ENCODE results near the gene HIGD2A.
A peak's percentile ranks its signal among the peaks of the same experiment; 100 is the strongest.

HIGD2A gene

GRCh38 chr5:176361437-176362232, 26.9 kb upstream of the HIGD2A start, which contains the start of gene KIAA1191:
Gene KIAA1191, minus strand, starts transcription at chr5:176361764. Its CDS starts 2,256 bp downstream, at chr5:176359508.
- peak; percentile 18 for TF ChIP-seq CTCF (IDR thresholded peaks at IDR 0.05; ENCODE audit: low read depth, low read length)
- peak; percentile 88 to 91 for DNase-seq (ENCODE audit: low read depth in 2 of 2)
- peak within 1 kb of the TSS; percentile 96 to 98 for H3K4me3 ChIP-seq (replicated peaks in 1 of 2; ENCODE audit: low read depth in 2 of 2, low read length in 2 of 2)

- H3K4me3 ChIP-seq (replicated peaks in 1 of 2; ENCODE audit: low read depth in 2 of 2, low read length in 2 of 2): peak overlapping the region; percentile 96 to 98
- DNase-seq (ENCODE audit: low read depth in 2 of 2): no peak
Measured at GRCh38 chr5:176362233-176362490, 26.4 kb upstream of the HIGD2A start.

GRCh38 chr5:176364765-176365350, 23.7 kb upstream of the HIGD2A start:
- no peak for TF ChIP-seq CTCF (IDR thresholded peaks at IDR 0.05; ENCODE audit: low read depth, low read length)
- peak overlapping the region; percentile 58 to 65 for H3K4me3 ChIP-seq (replicated peaks in 1 of 2; ENCODE audit: low read depth in 2 of 2, low read length in 2 of 2)
- DNase-seq (ENCODE audit: low read depth in 2 of 2): no peak

More at GRCh38 chr5:176362233-176362490, 26.4 kb upstream of the HIGD2A start:
- TF ChIP-seq CTCF (IDR thresholded peaks at IDR 0.05; ENCODE audit: low read depth, low read length): no peak

- H3K4me3 ChIP-seq (replicated peaks in 1 of 2; ENCODE audit: low read depth in 2 of 2, low read length in 2 of 2): peak within 1 kb of the TSS; percentile 58 to 65
- no peak for TF ChIP-seq CTCF (IDR thresholded peaks at IDR 0.05; ENCODE audit: low read depth, low read length)
- peak; percentile 50 to 54 for DNase-seq (ENCODE audit: low read depth in 2 of 2)
Measured at GRCh38 chr5:176365351-176366231, 23.0 kb upstream of the HIGD2A start, which contains the start of gene ARL10. Gene ARL10, plus strand, starts transcription at chr5:176365487. Its CDS starts 77 bp downstream, at chr5:176365564.

- no peak for DNase-seq (ENCODE audit: low read depth in 2 of 2)
- H3K4me3 ChIP-seq (replicated peaks in 1 of 2; ENCODE audit: low read depth in 2 of 2, low read length in 2 of 2): peak overlapping the region; percentile 58 to 65
- TF ChIP-seq CTCF (IDR thresholded peaks at IDR 0.05; ENCODE audit: low read depth, low read length): no peak
Measured at GRCh38 chr5:176366232-176366894, 22.2 kb upstream of the HIGD2A start.

GRCh38 chr5:176368726-176369125, 19.8 kb upstream of the HIGD2A start:
- DNase-seq (ENCODE audit: low read depth in 2 of 2): no peak
- no peak overlapping the region for H3K4me3 ChIP-seq (replicated peaks in 1 of 2; ENCODE audit: low read depth in 2 of 2, low read length in 2 of 2)
- no peak for TF ChIP-seq CTCF (IDR thresholded peaks at IDR 0.05; ENCODE audit: low read depth, low read length)
